Breast epithelium (tissue), 4 donors: ENCODE data around the gene CUEDC2. TPM values are rescaled to one million over a fixed set of nuclear protein-coding genes. Genes with fewer than 3 reads are reported as not detected.

Experiments used
- DNase-seq, 2 donors: peaks; one replicate each; pipeline ENCODE4 v3.0.0-alpha.2; 2019; ENCODE audit warnings: low spot score in 2 of 2
- H3K27ac ChIP-seq, 2 donors: fragments of 200-600 bp; sonication (generic) in 1 of 2; one replicate each; pipeline ENCODE4 v1.5.1; 2016 to 2019; ENCODE audit warnings: mild to moderate bottlenecking in 1 of 2
- H3K27me3 ChIP-seq, 2 donors: fragments of 200-600 bp; sonication (generic) in 1 of 2; one replicate each; pipeline versions ENCODE4 v1.5.1 to v1.6.0; 2017 to 2019; ENCODE audit warnings: control low read depth in 1 of 2, mild to moderate bottlenecking in 1 of 2
- H3K36me3 ChIP-seq: fragments of 200-600 bp; one replicate; pipeline ENCODE4 v1.5.1; 2019
- H3K4me1 ChIP-seq, 2 donors: fragments of 200-600 bp; sonication (generic); one replicate each; pipeline ENCODE4 v1.5.1; 2016 to 2019; ENCODE audit warnings: control low read depth in 1 of 2
- H3K4me3 ChIP-seq, 3 donors: fragments of 200-600 bp; sonication (generic); 1 replicate in 2 of 3; 2 replicates in 1 of 3; pipeline ENCODE4 v1.5.1; 2016 to 2019; ENCODE audit warnings: mild to moderate bottlenecking in 3 of 3, moderate library complexity in 2 of 3
- H3K9me3 ChIP-seq, 2 donors: fragments of 200-600 bp; sonication (generic) in 1 of 2; one replicate each; pipeline ENCODE4 v1.5.1; 2016 to 2019; ENCODE audit warnings: control low read depth in 1 of 2
- CTCF ChIP-seq, 3 donors: fragments of 450-650 bp; IDR thresholded peaks; one replicate each; pipeline ENCODE4 v1.5.1; 2016 to 2017; ENCODE audit warnings: antibody characterized with exemption in 3 of 3, mild to moderate bottlenecking in 3 of 3, moderate library complexity in 3 of 3
- POLR2A ChIP-seq: fragments of 450-650 bp; IDR thresholded peaks from one replicate; pipeline ENCODE4 v1.6.1; 2016; ENCODE audit warnings: antibody characterized with exemption, mild to moderate bottlenecking, moderate library complexity
- POLR2AphosphoS5 ChIP-seq, 3 donors: sonication (generic); formaldehyde crosslinking; IDR thresholded peaks; one replicate each; pipeline ENCODE4 v1.6.1; 2017; ENCODE audit warnings: antibody characterized with exemption in 3 of 3
- intact Hi-C: fragments of 100-400 bp; cut with DNase I; formaldehyde crosslinking; loops from one replicate; pipeline ENCODE4 v1.15.1; 2023; ENCODE audit warnings: low total_unique reads
- total RNA-seq, 3 donors: library from RNA; depleted of rRNA; stranded (reverse); fragments of >200 nt; gene quantifications; one replicate each; pipeline ENCODE4 v1.1.0, GENCODE V29; 2016

The CUEDC2 gene
- total RNA-seq, 3 donors from 2014 or later = 49.8 to 54.4 (median 50.3) TPM

- Histone ChIP-seq H3K4me1 (no peaks in the 10 kb centered on the region), H3K27ac (no peak overlapping the region), H3K27me3 (peaks cover 2 to 84% of the 10 kb centered on the region in 2 donors), H3K36me3 (no peaks in the 10 kb centered on the region), H3K9me3 (no peaks in the 10 kb centered on the region), H3K4me3 (no peak overlapping the region)
- DNase-seq = no peak
- intact Hi-C loops = no loop called here
- TF ChIP-seq CTCF (IDR thresholded peaks at IDR 0.05) (no peak), POLR2A (no peak), POLR2AphosphoS5 (IDR thresholded peaks at IDR 0.05) (no peak)
Measured at GRCh38 chr10:102412293-102412692, 20.1 kb downstream of the CUEDC2 start.

- intact Hi-C loops = no loop called here
Measured at GRCh38 chr10:102411341-102412255, 20.8 kb downstream of the CUEDC2 start.

GRCh38 chr10:102410429-102411073, 21.8 kb downstream of the CUEDC2 start:
- H3K27ac ChIP-seq = peak overlapping the region in 1 of 2 donors; percentile 32
- no peaks in the 10 kb centered on the region for H3K36me3 ChIP-seq
- no peaks in the 10 kb centered on the region for H3K9me3 ChIP-seq
- H3K27me3 ChIP-seq = peaks cover 2 to 69% of the 10 kb centered on the region in 2 donors
- no peak for DNase-seq
- peak overlapping the region in 2 of 3 donors; percentile 56 to 65 for H3K4me3 ChIP-seq
- intact Hi-C loops = no loop called here
- TF ChIP-seq CTCF (IDR thresholded peaks at IDR 0.05) (no peak), POLR2A (no peak), POLR2AphosphoS5 (IDR thresholded peaks at IDR 0.05) (no peak)
- no peaks in the 10 kb centered on the region for H3K4me1 ChIP-seq

More at GRCh38 chr10:102411341-102412255, 20.8 kb downstream of the CUEDC2 start:
- H3K27ac ChIP-seq = no peak overlapping the region
- H3K4me1 ChIP-seq = no peaks in the 10 kb centered on the region
- peaks cover 2 to 78% of the 10 kb centered on the region in 2 donors for H3K27me3 ChIP-seq
- TF ChIP-seq CTCF (IDR thresholded peaks at IDR 0.05) = no peak
- no peak for TF ChIP-seq POLR2A
- no peak for TF ChIP-seq POLR2AphosphoS5 (IDR thresholded peaks at IDR 0.05)
- no peaks in the 10 kb centered on the region for H3K9me3 ChIP-seq
- no peaks in the 10 kb centered on the region for H3K36me3 ChIP-seq
- DNase-seq = no peak
- no peak overlapping the region for H3K4me3 ChIP-seq

GRCh38 chr10:102409604-102410428, 22.6 kb downstream of the CUEDC2 start:
- H3K4me1 ChIP-seq = no peaks in the 10 kb centered on the region
- H3K27me3 ChIP-seq = peaks cover 2 to 65% of the 10 kb centered on the region in 2 donors
- H3K36me3 ChIP-seq = no peaks in the 10 kb centered on the region
- peak overlapping the region in 1 of 2 donors; percentile 55 for H3K27ac ChIP-seq
- H3K4me3 ChIP-seq = peak overlapping the region in 2 of 3 donors; percentile 56 to 65
- intact Hi-C loops = loop anchor here (10.0 kb wide), 1 partner anchor 255 kb away; the partner anchor contains the start of gene NOLC1
- TF ChIP-seq POLR2A (no peak), POLR2AphosphoS5 (IDR thresholded peaks at IDR 0.05) (no peak), CTCF (IDR thresholded peaks at IDR 0.05) (no peak)
- H3K9me3 ChIP-seq = no peaks in the 10 kb centered on the region
- DNase-seq = no peak
